Breast epithelium (tissue), 4 donors: Measurements from ENCODE around the gene ATP9A. TPM values are rescaled to one million over a fixed set of nuclear protein-coding genes. Genes with fewer than 3 reads are reported as not detected.

Experiments
- DNase-seq, 2 donors: peaks; one replicate each; pipeline ENCODE4 v3.0.0-alpha.2; 2019; ENCODE audit warnings: low spot score in 2 of 2
- H3K27ac ChIP-seq, 2 donors: fragments of 200-600 bp; sonication (generic) in 1 of 2; one replicate each; pipeline ENCODE4 v1.5.1; 2016 to 2019; ENCODE audit warnings: mild to moderate bottlenecking in 1 of 2
- H3K27me3 ChIP-seq, 2 donors: fragments of 200-600 bp; sonication (generic) in 1 of 2; one replicate each; pipeline versions ENCODE4 v1.5.1 to v1.6.0; 2017 to 2019; ENCODE audit warnings: control low read depth in 1 of 2, mild to moderate bottlenecking in 1 of 2
- H3K36me3 ChIP-seq: fragments of 200-600 bp; one replicate; pipeline ENCODE4 v1.5.1; 2019
- H3K4me1 ChIP-seq, 2 donors: fragments of 200-600 bp; sonication (generic); one replicate each; pipeline ENCODE4 v1.5.1; 2016 to 2019; ENCODE audit warnings: control low read depth in 1 of 2
- H3K4me3 ChIP-seq, 3 donors: fragments of 200-600 bp; sonication (generic); 1 replicate in 2 of 3; 2 replicates in 1 of 3; pipeline ENCODE4 v1.5.1; 2016 to 2019; ENCODE audit warnings: mild to moderate bottlenecking in 3 of 3, moderate library complexity in 2 of 3
- H3K9me3 ChIP-seq, 2 donors: fragments of 200-600 bp; sonication (generic) in 1 of 2; one replicate each; pipeline ENCODE4 v1.5.1; 2016 to 2019; ENCODE audit warnings: control low read depth in 1 of 2
- POLR2A ChIP-seq: fragments of 450-650 bp; IDR thresholded peaks from one replicate; pipeline ENCODE4 v1.6.1; 2016; ENCODE audit warnings: antibody characterized with exemption, mild to moderate bottlenecking, moderate library complexity
- POLR2AphosphoS5 ChIP-seq, 3 donors: sonication (generic); formaldehyde crosslinking; IDR thresholded peaks; one replicate each; pipeline ENCODE4 v1.6.1; 2017; ENCODE audit warnings: antibody characterized with exemption in 3 of 3
- intact Hi-C: fragments of 100-400 bp; cut with DNase I; formaldehyde crosslinking; loops from one replicate; pipeline ENCODE4 v1.15.1; 2023; ENCODE audit warnings: low total_unique reads
- total RNA-seq, 3 donors: library from RNA; depleted of rRNA; stranded (reverse); fragments of >200 nt; gene quantifications; one replicate each; pipeline ENCODE4 v1.1.0, GENCODE V29; 2016
- TF ChIP-seq, protein P1 (sequence below), 3 donors: fragments of 450-650 bp; IDR thresholded peaks; one replicate each; pipeline ENCODE4 v1.5.1; 2016 to 2017; ENCODE audit warnings: antibody characterized with exemption in 3 of 3, mild to moderate bottlenecking in 3 of 3, moderate library complexity in 3 of 3

The ATP9A gene
- total RNA-seq, 3 donors from 2014 or later, result 41.6 to 98.4 (median 50.8) TPM

DNA sequence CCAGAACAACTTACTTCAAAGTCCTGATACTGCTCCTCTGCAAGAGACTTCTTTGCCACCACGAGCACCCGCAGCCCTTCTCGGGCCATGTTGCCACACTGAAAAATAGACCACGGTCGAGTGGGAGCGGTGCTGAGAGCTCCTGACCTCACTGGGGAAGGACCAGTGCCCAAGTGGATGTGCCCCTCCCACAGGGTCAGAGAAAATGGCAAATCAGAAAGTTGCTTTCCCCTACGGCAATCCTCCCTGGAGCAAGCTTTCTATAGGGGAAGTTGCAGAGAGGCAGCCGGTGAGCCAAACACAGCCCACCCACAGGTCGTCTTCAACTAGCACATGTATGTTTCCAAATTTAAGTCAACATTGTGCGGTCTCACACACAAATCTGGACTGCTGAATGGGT is 140.6 kb downstream of the ATP9A start:
- no peaks in the 10 kb centered on the region for H3K36me3 ChIP-seq
- TF ChIP-seq, protein P1, sequence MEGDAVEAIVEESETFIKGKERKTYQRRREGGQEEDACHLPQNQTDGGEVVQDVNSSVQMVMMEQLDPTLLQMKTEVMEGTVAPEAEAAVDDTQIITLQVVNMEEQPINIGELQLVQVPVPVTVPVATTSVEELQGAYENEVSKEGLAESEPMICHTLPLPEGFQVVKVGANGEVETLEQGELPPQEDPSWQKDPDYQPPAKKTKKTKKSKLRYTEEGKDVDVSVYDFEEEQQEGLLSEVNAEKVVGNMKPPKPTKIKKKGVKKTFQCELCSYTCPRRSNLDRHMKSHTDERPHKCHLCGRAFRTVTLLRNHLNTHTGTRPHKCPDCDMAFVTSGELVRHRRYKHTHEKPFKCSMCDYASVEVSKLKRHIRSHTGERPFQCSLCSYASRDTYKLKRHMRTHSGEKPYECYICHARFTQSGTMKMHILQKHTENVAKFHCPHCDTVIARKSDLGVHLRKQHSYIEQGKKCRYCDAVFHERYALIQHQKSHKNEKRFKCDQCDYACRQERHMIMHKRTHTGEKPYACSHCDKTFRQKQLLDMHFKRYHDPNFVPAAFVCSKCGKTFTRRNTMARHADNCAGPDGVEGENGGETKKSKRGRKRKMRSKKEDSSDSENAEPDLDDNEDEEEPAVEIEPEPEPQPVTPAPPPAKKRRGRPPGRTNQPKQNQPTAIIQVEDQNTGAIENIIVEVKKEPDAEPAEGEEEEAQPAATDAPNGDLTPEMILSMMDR (IDR thresholded peaks at IDR 0.05), result no peak
- TF ChIP-seq POLR2AphosphoS5 (IDR thresholded peaks at IDR 0.05) (no peak), POLR2A (no peak)
- H3K4me3 ChIP-seq, result no peak overlapping the region
- H3K27me3 ChIP-seq, result no peaks in the 10 kb centered on the region
- no peak overlapping the region for H3K27ac ChIP-seq
- intact Hi-C loops, result no loop called here
- peaks cover 7 to 9% of the 10 kb centered on the region in 2 donors for H3K4me1 ChIP-seq
- H3K9me3 ChIP-seq, result no peaks in the 10 kb centered on the region
- DNase-seq, result no peak

DNA sequence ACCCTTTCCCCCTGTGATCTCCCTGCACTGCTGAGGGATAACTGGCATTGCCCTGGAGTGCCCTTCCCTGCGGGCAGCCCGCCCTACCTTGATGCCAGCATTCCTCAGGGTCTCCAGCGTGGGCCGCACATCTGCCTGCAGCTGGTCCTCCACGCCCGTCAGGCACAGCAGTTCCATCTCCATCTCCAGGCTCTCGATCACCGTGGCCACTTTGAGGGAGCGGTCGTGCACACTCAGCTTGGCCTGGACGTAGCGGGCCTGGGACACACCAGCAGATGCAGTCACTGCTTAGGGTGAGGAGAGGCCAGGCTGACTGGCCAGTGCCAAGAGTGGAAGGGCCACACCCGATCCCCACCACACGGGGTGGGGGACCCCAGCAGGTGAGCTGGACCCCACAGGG is 143.1 kb downstream of the ATP9A start:
- intact Hi-C loops, result no loop called here
- H3K36me3 ChIP-seq, result no peaks in the 10 kb centered on the region

DNA sequence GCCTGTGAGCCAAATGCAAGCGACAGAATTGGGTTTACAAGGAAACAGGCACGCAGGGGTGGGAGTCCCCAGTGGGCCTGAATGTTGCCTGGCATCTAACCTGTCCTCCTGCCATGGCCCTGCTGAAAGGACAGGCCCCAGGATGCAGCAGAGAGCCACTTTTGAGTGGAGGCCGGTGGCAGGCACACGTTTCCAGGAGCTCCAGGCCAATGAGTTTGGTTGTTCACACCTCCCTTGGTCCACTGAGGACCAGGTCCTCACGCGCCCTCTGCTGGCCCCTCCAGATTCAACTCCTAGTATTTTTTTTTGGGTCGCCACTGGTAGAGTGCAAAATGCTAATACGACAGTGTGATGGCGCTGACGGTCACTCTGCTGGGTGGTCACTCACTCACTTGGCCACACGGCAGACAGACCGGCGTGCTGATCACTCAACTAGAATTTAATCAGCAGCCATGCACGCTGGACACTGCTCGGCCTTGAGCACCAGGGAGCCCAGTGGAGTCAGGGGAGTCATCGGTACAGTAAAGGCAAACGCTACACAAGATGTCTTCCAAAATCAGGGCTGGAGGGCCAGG is 143.9 kb downstream of the ATP9A start:
- no peak overlapping the region for H3K4me3 ChIP-seq
- DNase-seq, result no peak
- no peaks in the 10 kb centered on the region for H3K9me3 ChIP-seq
- H3K27me3 ChIP-seq, result no peaks in the 10 kb centered on the region
- no peak overlapping the region for H3K27ac ChIP-seq
- H3K36me3 ChIP-seq, result no peaks in the 10 kb centered on the region
- intact Hi-C loops, result no loop called here
- TF ChIP-seq, protein P1 (IDR thresholded peaks at IDR 0.05), result peak in 1 of 3 donors; percentile 55
- TF ChIP-seq POLR2A, result no peak
- no peak for TF ChIP-seq POLR2AphosphoS5 (IDR thresholded peaks at IDR 0.05)
- H3K4me1 ChIP-seq, result no peaks in the 10 kb centered on the region

More for the DNA sequence above, 143.1 kb downstream of the ATP9A start:
- Histone ChIP-seq H3K27me3 (no peaks in the 10 kb centered on the region), H3K27ac (no peak overlapping the region), H3K9me3 (no peaks in the 10 kb centered on the region), H3K4me1 (no peaks in the 10 kb centered on the region), H3K4me3 (no peak overlapping the region)
- DNase-seq, result no peak
- no peak for TF ChIP-seq POLR2AphosphoS5 (IDR thresholded peaks at IDR 0.05)
- TF ChIP-seq, protein P1 (IDR thresholded peaks at IDR 0.05), result no peak
- TF ChIP-seq POLR2A, result no peak

DNA sequence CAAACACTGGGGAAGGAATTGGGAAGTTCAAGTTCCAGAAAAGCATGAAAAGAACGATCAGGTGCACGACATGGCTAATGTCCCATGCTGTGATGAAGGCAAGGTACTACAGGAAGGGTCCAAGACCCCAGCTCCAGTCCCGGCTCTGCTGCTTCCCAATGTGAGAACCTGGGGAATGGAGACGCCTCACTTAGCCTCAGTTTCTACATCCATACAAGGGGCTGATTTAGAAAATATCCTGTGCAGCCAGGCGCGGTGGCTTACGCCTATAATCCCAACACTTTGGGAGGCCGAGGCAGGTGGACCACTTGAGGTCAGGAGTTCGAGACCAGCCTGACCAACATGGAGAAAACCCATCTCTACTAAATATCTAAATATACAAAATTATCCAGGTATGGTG is 144.9 kb downstream of the ATP9A start:
- H3K4me3 ChIP-seq, result no peak overlapping the region
- intact Hi-C loops, result no loop called here
- no peaks in the 10 kb centered on the region for H3K4me1 ChIP-seq
- no peaks in the 10 kb centered on the region for H3K27me3 ChIP-seq
- no peak overlapping the region for H3K27ac ChIP-seq
- H3K36me3 ChIP-seq, result no peaks in the 10 kb centered on the region
- no peaks in the 10 kb centered on the region for H3K9me3 ChIP-seq
- TF ChIP-seq POLR2A (no peak), POLR2AphosphoS5 (IDR thresholded peaks at IDR 0.05) (no peak)
- TF ChIP-seq, protein P1 (IDR thresholded peaks at IDR 0.05), result no peak
- DNase-seq, result no peak

DNA sequence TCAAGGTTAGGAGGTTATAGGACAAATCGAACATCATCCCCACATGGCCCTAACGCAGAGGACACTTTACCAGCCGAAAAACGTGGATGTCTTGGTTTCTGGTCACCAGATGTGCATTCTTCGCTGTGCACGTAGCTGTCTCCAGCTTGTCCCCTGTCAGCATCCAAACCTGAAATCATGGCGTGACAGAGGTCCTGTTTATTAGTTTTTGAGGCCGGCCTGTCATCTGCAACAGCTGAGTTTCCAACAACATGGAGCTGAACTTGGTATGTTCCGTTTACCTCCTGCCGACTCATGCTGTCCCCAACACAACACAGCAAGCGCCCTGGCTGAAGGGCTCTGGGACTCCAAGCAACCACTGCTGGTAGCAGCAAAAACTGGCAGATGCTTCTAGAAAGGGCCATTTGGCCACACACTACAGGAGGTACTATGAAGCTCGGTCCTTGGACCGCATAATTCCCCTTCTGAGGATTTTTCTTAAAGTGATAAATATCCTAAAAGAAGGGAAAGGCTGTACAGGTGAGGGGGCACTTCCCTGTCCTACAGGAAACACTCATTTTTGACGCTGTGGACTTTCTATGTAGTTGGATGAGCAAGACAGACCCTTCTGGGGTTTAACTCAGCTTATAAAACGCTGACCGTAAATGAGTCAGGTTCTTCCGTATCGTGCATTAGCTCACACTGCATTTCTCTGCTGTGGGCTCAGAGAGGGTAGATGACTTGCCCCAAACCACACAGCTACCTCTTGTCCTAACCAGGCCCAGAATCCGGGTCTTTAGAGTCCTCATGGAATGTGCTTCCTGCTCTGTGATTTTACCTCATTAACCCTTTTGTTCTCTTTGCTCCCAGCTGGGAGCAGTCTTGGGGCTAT is 146.0 kb downstream of the ATP9A start:
- Histone ChIP-seq H3K4me1 (no peaks in the 10 kb centered on the region), H3K27ac (no peak overlapping the region), H3K27me3 (no peaks in the 10 kb centered on the region), H3K4me3 (no peak overlapping the region), H3K36me3 (no peaks in the 10 kb centered on the region), H3K9me3 (no peaks in the 10 kb centered on the region)
- TF ChIP-seq, protein P1 (IDR thresholded peaks at IDR 0.05), result no peak
- no peak for TF ChIP-seq POLR2AphosphoS5 (IDR thresholded peaks at IDR 0.05)
- no peak for TF ChIP-seq POLR2A
- intact Hi-C loops, result no loop called here
- DNase-seq, result no peak
